ENCODE data around the gene TSPAN3.

The TSPAN3 gene

DNA sequence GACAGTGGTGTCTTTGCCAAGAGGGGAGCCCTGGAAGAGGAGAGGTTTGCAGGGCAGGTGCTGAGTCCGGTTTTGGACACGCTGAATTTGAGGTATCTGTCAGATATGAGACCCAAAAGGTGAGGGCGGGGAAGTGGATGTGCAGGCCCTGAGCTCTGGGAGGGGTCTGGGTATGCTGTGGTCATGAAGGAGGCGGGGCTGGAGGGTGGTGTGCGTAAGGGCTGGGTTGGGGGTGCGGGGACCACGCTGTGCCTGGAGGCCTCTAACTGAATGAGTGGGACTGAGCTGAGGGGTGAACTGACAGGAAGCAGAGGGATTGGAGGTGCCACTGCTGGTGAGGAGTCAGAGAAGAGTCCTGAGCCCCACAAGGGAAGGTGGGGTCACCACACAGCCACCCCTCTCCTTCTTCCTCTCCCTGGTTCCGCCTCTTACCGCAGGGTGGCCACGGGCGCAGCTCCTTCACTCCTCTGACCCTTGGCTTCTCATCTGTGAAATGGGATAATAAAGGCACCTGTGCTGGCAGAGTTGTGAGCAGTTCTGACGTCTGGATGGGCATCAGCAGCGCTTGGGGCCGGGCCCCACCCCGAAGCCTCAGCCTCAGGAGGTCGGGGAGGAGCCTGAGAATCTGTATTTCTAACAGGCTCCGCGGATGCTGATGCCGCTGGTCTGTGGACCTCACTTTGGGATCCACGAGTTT lies 47.2 kb downstream of the TSPAN3 start:
- no peak for DNase-seq (ENCODE audit: low spot score)

DNA sequence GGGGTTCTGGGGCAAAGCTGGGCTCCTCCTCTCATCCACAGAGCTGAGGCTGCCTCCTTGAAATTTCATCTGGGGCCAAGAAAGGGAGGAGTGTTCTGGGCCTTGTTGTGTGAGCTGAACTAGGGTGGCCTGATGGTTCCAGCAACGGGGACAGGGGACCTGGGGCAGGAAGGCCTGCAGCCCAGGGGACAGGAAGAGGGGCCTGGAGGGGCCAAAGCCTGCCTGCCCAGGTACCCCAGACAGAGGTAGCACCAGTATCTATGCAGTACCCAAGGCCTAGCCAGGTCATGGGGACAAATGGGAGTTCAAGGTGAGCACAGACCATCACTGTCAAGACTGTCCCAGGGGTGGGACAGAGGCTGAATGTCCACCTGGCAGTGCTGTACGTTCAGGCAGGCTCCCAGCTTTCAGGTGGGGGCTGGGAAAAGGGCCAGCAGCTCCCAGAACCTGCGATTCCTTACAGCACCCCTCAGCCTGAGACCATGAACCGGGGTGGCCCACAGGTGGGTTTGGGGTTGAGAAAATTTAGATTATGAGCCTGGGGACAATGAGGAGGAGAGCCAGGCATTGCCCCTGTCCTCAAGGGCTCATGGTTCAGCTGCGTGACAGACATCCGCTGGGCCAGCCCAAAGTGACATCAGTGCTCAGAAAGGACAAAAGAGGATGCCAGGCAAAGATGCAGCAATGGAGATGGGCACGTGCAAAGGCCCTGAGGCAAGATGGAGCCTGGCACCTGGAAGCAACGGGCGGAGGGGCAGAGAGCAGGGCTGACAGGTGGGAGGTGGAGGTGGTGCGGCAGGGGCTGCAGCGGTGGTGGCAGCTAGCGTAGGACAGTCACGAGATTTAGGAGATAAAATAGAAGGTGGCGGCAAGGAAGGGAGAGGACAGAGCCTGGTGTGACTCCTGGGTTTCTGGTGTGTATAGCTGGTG lies 48.0 kb downstream of the TSPAN3 start:
- DNase-seq (ENCODE audit: low spot score), result no peak

DNA sequence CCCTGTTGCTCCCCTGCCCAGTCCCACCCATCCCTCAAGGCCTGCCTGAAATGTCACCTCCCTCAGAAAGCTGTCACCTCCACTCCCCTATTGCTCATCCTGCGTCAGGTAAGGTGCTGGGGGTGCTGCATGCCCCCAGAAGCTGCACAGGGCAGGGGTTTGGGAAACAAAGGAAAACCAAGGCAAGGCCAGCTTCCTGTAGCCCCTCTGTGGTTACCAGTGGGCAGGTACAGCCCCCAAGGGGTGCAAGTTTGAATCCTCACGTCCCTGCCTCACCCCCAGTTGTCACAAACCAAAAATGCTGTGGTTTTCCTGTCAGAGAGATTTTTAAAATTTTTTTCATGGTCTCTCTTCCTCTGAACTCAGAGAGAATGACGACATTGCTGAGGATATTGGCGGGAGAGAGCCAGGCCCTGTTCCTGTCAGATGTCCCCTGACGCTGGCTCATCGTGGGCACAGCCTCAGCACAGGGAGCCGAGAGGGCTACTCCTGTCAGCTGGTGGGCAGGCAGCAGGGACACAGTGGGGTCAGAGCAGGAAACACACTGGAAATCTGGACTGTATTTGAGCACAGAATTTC lies 49.0 kb downstream of the TSPAN3 start:
- no peak for DNase-seq (ENCODE audit: low spot score)

DNA sequence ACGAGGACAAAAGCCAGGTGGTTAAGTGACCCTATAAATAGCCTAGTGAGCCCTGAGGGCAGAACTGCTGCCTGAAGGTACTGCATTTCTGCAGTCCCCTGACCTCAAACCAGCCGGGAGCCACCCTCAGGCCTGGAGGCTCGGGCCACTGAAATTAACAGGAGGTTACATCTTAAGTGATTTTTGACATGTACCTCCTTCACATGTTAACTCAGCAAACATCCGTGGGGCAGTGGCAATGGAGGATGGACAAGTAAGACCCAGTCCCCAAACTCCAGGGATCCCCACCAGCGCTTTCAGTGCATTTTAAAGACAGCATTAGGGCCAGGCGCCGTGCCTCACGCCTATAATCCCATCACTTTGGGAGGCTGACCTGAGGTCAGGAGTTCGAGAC lies 49.8 kb downstream of the TSPAN3 start:
- DNase-seq (ENCODE audit: low spot score), result no peak

DNA sequence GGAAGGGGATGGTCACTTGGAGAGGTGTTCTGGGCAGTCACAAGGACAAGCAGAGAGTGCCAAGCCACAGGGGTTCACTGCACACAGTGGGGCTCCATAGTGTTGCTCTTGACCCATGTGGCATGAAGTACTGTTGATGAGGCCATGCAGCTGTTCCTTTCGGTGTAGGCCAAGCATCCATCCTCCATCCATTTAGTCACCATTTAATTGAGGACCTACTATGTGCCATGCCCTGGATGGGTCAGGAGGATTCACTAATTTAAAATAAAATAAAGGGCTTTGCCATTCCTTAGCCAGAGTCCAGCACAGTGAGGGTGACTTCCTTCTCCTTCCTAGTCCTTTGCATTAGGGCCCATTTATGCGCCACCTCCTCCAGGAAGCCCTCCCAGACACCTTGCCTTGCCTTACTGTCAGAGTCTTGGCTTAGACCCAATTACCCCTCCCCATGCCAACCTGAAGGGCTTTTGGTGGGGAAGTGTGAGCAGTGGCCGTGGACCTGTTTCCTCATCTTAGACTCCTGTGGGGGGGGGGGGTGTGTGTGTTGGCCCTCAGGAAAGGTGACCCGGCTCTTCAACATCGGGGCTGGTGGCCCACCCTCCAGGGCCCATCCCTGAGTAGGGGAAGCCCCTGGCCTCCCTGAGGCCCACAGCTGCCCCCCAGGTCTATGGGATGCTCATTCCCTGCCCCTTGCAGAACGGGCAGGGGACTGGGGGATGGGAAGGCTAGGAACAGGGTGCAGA lies 50.4 kb downstream of the TSPAN3 start:
- DNase-seq (ENCODE audit: low spot score), result no peak

DNA sequence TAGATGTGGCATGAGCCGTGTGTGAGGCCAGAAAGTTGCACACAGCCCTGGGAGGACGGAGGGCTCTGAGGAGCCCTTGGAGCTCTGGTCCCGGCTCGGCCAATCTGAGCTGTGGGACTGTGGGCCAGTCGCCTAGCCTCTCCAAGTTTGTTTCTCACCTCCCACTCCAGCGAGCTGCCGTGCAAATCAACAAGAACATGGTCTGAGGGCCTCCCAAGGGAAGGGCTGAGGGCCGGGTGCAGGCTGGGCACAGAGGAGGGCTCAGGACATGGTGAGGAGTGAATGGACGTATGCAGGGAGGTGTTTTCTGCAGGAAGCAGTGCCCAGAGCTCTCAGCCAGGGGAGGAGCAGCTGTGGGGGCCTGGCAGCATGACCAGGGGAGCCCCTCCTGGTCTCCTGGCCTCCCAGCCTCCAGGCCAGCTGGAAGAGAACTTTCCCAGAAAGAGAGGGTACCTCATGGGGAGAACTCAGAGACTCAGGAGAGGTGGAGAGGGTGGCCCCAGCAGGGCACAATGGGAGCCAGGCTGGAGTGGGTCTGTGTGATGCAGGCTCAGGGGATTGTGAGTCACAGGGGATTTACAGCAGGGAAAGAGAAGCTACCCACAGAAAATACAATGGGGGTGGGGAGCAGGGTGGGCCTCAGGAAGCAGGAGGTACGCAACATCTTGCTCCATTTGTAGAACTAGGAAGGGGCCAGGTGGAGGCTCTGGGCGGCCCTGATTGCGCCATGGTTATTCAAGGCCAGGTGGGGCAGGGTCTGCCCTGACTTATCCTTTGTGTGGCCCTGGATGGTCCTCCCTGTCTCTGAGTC lies 51.2 kb downstream of the TSPAN3 start:
- no peak for DNase-seq (ENCODE audit: low spot score)

DNA sequence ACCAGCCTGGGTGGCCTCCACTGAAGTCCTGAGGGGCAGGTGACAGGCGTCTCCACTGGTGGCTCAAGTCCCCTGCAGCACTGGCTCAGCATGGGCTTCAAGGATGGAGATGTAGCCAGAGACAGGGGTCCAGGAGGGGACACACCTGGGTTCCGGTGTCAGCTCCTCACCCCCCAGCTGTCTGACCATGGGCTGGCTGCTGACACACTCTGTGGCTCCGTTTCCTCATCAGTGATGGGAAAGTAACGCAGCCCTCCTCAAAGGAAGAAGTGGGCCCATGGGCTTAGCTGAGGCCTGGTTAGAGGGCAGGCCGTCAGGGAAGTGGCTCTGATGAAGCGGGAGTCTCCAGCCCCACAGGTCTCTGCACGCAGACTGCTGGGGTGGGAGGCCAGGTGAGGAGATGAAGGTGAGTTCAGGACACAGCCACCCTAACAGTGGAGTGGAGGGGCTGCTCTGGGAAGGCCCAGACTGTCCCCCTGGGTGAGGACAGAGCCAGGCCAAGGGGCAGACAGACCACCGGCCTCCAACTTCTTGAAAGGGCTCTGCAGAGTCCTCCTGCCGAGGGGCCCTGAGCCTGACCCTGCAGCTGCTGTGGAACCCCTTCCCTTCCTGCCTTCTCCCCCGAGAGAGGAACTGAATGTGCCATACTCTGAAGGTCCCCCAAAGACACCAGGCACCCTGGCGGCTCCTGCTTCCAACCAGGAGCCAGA lies 52.0 kb downstream of the TSPAN3 start:
- no peak for DNase-seq (ENCODE audit: low spot score)

DNA sequence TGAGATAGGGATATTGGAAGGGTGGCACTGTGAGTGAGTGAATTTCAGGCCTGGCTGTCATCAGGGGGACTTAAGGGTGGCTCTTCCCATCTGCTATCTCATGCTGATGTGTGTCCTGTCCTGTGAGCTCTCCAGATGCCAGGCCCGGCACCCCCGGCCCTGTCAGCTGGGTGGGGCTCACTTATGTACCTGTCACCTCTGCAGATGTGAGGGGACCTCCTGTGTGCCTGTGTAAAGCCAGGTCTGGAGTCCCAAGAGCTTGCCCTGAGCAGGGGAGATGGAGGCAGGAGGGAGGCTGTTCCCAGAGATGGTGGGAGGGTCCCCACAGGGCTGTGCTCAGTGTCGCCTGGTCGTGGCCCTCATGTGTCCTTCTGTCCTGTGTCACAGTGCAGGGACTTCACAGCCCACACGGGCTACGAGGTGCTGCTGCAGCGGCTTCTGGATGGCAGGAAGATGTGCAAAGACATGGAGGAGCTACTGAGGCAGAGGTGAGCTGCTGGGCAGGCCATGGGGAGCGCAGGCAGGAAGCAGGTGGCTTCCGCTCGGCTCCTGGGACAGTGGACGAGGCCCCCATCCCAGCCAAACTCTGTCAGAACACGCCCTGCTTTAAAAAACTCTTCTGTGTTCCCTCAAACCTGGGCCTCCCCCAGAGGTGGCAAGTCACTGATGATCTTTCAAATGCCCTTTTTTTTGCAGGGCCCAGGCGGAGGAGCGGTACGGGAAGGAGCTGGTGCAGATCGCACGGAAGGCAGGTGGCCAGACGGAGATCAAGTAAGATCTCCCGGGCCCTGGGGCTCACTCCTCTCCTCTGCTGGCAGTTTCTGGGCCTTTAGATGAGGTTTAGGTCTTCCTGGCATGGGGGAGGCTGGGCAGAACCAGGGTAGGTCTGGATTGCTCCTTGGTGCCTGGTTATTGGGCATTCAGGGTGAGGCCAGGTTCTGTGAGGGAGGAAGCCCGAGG lies 52.9 kb downstream of the TSPAN3 start:
- DNase-seq (ENCODE audit: low spot score), result no peak

DNA sequence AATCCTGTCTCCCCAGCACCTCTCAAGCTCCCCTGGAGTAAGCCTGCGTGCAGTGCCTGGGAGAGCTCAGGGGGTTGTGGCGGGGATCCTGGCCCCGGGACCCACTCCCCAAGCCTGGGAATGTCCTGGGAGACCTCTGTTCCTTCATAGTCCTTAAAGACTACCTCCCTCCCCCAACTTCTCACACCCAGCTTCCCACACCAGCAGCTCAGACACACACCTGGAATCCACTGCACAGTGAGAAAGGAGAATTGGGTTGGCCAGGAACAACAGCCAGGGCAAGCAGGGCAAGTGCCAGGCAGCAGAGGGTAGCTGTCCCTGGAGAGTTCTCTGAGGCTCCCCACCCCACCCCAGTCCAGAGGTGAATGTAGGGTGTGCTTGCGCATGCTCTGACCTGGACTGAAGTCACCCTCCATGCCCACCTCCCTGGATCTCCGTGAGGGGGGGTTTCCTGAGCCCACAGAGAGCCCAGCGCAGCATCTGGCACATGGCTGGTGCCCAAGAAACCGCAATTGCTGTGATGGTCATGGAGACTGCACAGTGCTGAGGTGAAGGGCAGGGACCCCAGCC lies 53.7 kb downstream of the TSPAN3 start:
- no peak for DNase-seq (ENCODE audit: low spot score)

DNA sequence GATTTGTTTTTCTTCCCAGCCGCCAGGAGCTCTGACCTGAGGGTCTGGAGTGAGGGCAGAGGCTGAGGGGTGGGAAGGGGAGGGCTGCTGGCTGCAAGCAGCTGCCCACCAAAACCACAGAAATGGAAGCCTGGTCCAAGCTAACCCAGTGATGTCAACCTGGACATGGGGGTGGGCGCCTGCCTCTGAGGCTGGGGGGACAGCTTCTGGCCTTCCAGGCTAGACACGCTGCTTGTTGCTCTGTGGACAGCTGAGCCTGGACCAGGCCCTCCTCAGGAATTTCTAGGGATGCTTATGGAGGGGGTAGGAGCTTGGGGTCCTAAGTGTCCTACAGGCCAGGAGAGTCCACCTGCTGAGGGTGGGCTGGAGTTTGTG lies 54.6 kb downstream of the TSPAN3 start:
- no peak for DNase-seq (ENCODE audit: low spot score)

DNA sequence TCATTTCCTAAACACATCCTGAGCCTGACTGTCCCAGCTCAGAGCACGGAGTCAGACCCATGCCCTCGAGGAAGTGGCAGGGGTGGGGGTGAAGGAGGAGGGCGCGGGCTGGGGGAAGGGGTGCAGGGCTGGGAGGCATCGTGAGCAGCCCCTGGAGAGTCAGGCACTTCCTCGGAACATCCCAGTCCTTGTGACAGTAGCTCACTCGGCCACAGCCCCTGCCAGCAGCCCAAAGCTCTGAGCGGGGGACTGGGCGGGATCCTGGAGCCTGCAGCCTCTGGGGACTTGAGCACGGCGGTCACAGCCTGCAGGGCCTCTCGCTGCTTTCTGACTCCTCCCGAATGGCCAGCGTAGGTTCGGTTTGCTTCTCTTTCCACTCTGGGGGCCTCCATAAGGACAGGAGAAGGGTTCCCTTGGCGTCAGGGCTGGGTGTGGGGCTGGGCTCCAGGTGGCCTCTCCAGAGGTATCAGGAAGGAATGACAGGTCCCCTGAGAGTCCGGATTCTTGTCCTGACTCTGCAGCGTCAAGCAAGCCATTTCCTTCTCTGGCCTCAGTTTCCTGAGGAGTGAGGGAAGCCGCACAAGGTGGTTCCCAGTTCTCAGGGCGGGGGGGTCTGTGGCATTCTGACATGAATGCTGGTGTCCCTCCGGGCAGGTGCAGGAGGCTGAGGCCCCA lies 55.1 kb downstream of the TSPAN3 start:
- no peak for DNase-seq (ENCODE audit: low spot score)

DNA sequence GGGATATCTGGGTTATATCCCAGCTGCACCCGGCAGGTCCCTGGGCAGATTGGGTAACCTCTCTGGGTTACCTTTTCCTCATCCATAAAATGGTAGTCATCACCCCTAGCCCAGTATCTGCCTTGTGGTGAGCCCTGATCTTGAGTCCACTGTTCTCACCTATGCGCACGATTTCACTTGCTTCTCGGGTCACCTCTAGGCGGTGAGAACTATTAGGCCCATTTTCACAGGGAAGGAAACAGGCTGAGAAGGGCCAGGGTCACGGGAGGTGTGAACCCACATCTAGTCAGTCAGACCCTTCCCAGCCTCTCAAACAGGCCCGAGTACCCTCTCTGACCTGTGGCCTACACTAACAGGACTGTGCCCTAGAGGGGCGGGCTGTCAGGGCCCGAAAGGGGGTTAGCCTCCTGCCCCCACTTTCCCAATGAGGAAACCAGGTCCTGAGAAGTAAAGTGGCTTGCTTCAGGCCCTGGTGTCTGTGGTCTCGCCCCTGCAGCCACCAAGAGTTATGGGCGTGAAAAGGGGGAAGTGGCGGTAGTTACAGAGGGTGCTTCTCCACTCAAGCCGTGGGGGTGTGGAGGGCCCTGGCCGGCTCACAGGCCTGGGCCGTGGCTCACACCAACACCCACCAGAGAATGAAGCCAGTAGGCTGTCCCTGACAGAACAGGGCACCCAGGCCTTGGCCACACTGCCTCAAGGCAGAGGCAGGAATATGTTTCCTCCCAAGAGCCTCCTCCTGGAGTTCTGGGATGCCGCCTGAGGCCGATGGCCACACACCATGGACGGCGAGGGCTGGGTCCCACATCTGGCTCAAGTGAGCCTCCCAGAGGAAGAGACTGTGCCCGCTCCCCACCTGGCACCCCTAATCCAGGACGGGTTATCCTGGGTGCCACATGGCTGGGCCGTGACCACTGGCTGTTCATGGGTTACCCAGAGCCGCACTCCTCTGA lies 56.5 kb downstream of the TSPAN3 start:
- no peak for DNase-seq (ENCODE audit: low spot score)

DNA sequence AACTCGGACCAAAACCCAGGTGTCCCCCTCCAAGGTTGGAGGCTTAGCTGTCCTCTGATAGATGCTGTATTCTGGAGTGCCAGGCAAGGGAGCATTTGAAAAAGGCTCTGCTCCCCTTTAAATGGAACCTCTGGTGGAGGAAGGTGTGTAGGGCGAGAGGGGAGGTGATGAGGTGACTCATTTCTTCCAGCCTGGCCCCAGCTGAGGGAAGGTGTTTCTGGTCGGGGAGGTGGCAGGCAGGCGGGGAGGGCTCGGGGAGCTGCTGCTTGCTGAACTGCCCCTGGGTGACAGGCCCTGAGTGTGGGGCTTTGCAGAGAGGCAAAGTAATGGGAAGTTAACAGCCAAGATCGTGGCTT lies 57.2 kb downstream of the TSPAN3 start:
- DNase-seq (ENCODE audit: low spot score), result no peak

DNA sequence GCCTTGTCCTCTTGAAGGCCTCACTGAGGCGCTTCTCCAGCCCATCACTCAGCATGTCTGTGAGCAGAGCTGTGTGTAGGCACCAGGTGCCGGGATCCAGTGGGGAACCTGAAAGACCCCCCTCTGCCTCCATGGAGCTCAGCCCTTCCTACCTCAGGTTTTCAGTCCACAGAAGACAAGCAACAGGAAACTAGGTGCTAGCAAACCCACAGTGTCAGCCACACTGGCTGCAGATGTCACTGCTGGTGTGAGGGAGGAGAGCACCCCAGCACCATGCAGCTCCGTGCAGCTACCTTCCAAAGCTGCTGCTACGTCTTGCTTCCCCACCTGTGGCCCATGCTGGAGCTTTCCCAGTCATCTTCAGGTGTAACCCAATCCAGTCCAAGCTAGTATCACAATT lies 58.0 kb downstream of the TSPAN3 start:
- DNase-seq (ENCODE audit: low spot score), result no peak

DNA sequence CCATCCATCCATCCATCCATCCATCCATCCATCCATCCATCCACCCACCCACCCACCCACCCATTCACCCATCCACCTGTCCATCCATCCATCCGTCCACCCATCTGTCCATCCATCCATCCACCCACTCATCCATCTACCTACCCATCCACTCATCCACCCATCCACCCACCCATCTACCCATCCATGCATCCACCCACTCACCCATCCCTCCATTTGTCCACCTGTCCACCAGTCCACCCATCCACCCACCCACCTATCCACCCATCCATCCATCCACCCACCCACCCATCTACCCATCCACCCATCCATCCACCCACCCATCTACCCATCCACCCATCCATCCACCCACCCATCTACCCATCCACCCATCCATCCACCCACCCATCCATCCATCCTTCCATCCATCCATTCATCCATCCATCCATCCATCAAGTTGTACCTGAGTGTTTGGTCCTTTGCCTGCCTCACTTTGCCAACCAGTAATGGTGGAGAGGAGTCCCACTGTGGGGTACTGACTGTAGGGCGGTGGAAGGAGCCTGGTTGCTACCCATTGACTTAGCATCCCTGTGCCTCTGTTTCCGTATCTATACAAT lies 58.7 kb downstream of the TSPAN3 start:
- DNase-seq (ENCODE audit: low spot score), result no peak

DNA sequence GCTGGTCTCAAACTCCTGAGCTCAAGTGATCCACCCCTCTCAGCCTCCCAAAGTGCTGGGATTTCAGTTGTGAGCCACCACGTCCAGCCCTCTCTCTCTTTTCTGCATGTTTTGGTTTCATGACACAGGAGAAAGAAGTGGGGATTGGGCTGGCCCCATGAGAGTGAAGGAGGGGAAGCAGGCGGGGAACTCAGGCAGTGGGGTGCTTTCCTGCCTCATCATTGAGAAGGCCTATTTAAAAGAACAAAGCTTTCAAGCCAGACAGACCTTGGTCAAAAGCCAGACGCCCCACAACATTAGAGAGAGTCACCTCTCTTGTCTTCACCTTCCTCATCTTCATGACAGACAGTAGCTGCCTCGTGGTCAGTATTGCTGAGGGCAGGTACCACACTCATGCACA lies 60.1 kb downstream of the TSPAN3 start:
- no peak for DNase-seq (ENCODE audit: low spot score)

DNA sequence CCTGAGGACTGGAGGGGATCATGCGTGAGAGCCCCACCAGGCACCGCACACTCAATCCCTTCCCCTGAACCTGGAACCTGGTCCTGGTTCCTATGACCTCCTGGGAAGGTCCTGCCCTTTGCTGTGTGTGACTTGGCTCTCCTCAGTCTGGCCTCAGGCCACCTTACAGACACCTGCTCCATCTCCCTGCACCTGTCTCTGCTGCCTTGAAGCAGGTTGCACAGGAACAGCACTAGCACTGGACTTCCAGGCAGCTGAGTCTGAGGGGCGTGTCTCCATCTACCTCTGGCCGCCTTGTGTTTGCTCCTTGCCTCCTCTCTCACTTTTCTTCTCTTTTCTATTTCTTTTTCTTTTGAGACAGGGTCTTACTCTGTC lies 60.6 kb downstream of the TSPAN3 start:
- no peak for DNase-seq (ENCODE audit: low spot score)

All from hematopoietic multipotent progenitor cell treated with erythropoietin and hydrocortisone succinate and interleukin-3 and kit ligand, for 17 days (in vitro differentiated cells).